K562 (cell line): ENCODE measurements around the gene NUDT22. TPM values are rescaled to one million over a fixed set of nuclear protein-coding genes. Genes with fewer than 3 reads are reported as not detected.

Experiments
- ARID3A ChIP-seq: IDR thresholded peaks from 2 replicates; pipeline ENCODE4 v1.6.1; 2012; ENCODE audit warnings: low read depth, low read length, improper control_type of control experiment, borderline replicate concordance
- ARID4B ChIP-seq: sonication (generic); formaldehyde crosslinking; IDR thresholded peaks from 2 replicates; pipeline ENCODE4 v1.8.0; 2022; ENCODE audit warnings: mild to moderate bottlenecking, missing genetic modification reagents
- CBX8 ChIP-seq: fragments of 200-600 bp; sonication (generic); IDR thresholded peaks from 2 replicates; pipeline ENCODE4 v1.6.1; 2012; ENCODE audit warnings: borderline replicate concordance, mixed run types, low read depth, mild to moderate bottlenecking, moderate library complexity, mixed read lengths, low read length, control low read depth, inconsistent platforms; ENCODE audit not compliant: poor library complexity, severe bottlenecking; ENCODE audit errors: extremely low read depth
- FOS ChIP-seq: IDR thresholded peaks from 3 replicates; pipeline ENCODE4 v1.6.1; 2011; ENCODE audit not compliant: insufficient read length; ENCODE audit errors: extremely low read depth
- JUNB ChIP-seq: fragments of 450-650 bp; formaldehyde crosslinking; conservative IDR thresholded peaks from 2 replicates; pipeline ENCODE4 v1.4.0; 2020; ENCODE audit warnings: mild to moderate bottlenecking
- KAT7 ChIP-seq: sonication (generic); formaldehyde crosslinking; IDR thresholded peaks from 2 replicates; pipeline ENCODE4 v1.8.0; 2022; ENCODE audit warnings: missing genetic modification reagents, mild to moderate bottlenecking, borderline replicate concordance
- NFE2 ChIP-seq: IDR thresholded peaks from 2 replicates; pipeline ENCODE4 v1.6.1; 2014; ENCODE audit warnings: antibody characterized with exemption, low read depth
- NR3C1 ChIP-seq: sonication (generic); formaldehyde crosslinking; IDR thresholded peaks from 2 replicates; pipeline ENCODE4 v1.8.1; 2022; ENCODE audit warnings: missing genetic modification reagents
- POLR2B ChIP-seq: fragments of 450-650 bp; IDR thresholded peaks from 2 replicates; pipeline ENCODE4 v1.6.1; 2018; ENCODE audit warnings: low read depth; ENCODE audit not compliant: partially characterized antibody
- RCOR1 ChIP-seq, 2 experiments: IDR thresholded peaks; 2 replicates each; pipeline ENCODE4 v1.6.1; 2012; ENCODE audit warnings: low read depth in 2 of 2, low read length in 2 of 2, borderline replicate concordance in 1 of 2, improper control_type of control experiment in 1 of 2
- STAG1 ChIP-seq: sonication (generic); formaldehyde crosslinking; IDR thresholded peaks from 2 replicates; pipeline ENCODE4 v1.5.0; 2020; ENCODE audit warnings: missing genetic modification reagents, borderline replicate concordance
- ZHX1 ChIP-seq: fragments of 150-350 bp; conservative IDR thresholded peaks from 2 replicates; pipeline ENCODE4 v1.6.1; 2014; ENCODE audit warnings: low read length
- ZNF140 ChIP-seq: fragments of 250-450 bp; sonication (Bioruptor Pico); IDR thresholded peaks from 2 replicates; pipeline ENCODE4 v1.8.0; 2021; ENCODE audit warnings: moderate library complexity, mild to moderate bottlenecking, inconsistent platforms
- ZNF395 ChIP-seq: fragments of 200-800 bp; sonication (Bioruptor generic); IDR thresholded peaks from 2 replicates; pipeline ENCODE4 v1.6.1; 2017; ENCODE audit warnings: missing genetic modification characterization, missing compliant biosample characterization
- ZNF444 ChIP-seq: fragments of 250-450 bp; sonication (Bioruptor Pico); IDR thresholded peaks from 2 replicates; pipeline ENCODE4 v1.4.0; 2020; ENCODE audit warnings: mild to moderate bottlenecking, moderate library complexity
- polyA plus RNA-seq, 8 experiments: library from polyadenylated mRNA; depleted of rRNA in 4 of 8; stranded (reverse) in 5 of 8; unstranded in 3 of 8; fragments of >200 nt; fragmentation: Nextera tagmentation in 2 of 8; fragmentation: Illumina TruSeq in 1 of 8; extraction: Ambion mirVana in 2 of 8; extraction: Trizol in 1 of 8; gene quantifications; 2 replicates each; pipeline versions ENCODE4 v1.2.1 to v1.2.3, GENCODE V29; 2011 to 2014; ENCODE audit warnings: inconsistent platforms in 1 of 8, missing spikeins in 1 of 8
- total RNA-seq, 7 experiments: library from RNA; depleted of rRNA in 6 of 7; stranded (reverse); fragments of >200 nt in 6 of 7; fragmentation: Illumina TruSeq in 2 of 7; extraction: Trizol in 2 of 7; gene quantifications; 2 replicates each; pipeline versions ENCODE4 v1.2.1 to v1.2.3, GENCODE V29; 2011 to 2021; ENCODE audit warnings: low replicate concordance in 1 of 7

The NUDT22 gene
- total and polyA plus RNA-seq, 9 of the 15 experiments (the other 6 are each of a cell fraction or from before 2014, with no cell fraction given) = 6.3 to 92.6 (median 37.4) TPM

- peak in 1 of 2 experiments; percentile 34; a peak in 1 of 4 replicates for TF ChIP-seq RCOR1 (IDR thresholded peaks at IDR 0.05; ENCODE audit: borderline replicate concordance in 1 of 2, low read depth in 2 of 2, low read length in 2 of 2)
- TF ChIP-seq POLR2B = peak; percentile 64
- TF ChIP-seq ZNF140 (CRISPR knock-in tag) = no peak
- peak; percentile 75; the same call in 1 of the 2 replicates for TF ChIP-seq ZNF395 (CRISPR knock-in tag)
- TF ChIP-seq ARID3A = no peak
- no peak for TF ChIP-seq NFE2
- TF ChIP-seq CBX8 = no peak
- peak; percentile 89; the same call in 1 of the 2 replicates for TF ChIP-seq ARID4B
- no peak for TF ChIP-seq JUNB (CRISPR knock-in tag)
- TF ChIP-seq KAT7 (CRISPR knock-in tag) = no peak; the same call in 1 of the 2 replicates
- no peak for TF ChIP-seq ZHX1
- no peak for TF ChIP-seq ZNF444
- TF ChIP-seq STAG1 = no peak
- TF ChIP-seq NR3C1 = 0 out of 2 replicates have a peak, but pooled peaks have one; percentile 26
- no peak for TF ChIP-seq FOS
Observed at GRCh38 chr11:64241491-64242374, 15.7 kb downstream of the NUDT22 start (continued).
